K562 (cell line): ENCODE results near the gene KMT2E.

Experiments used
- ATF7 ChIP-seq: fragments of 450-650 bp; IDR thresholded peaks from 2 replicates; pipeline ENCODE4 v1.7.1; 2014; ENCODE audit warnings: mild to moderate bottlenecking, moderate library complexity
- EGR1 ChIP-seq: fragments of 450-650 bp; conservative IDR thresholded peaks from 2 replicates; pipeline ENCODE4 v1.6.1; 2017; ENCODE audit warnings: mild to moderate bottlenecking
- MXI1 ChIP-seq: IDR thresholded peaks from 2 replicates; pipeline ENCODE4 v1.6.1; 2011; ENCODE audit warnings: low read depth, mild to moderate bottlenecking, improper control_type of control experiment, low read length
- NRF1 ChIP-seq, 2 experiments: fragments of 450-650 bp; IDR thresholded peaks in 1 of 2; conservative IDR thresholded peaks in 1 of 2; 2 replicates each; pipeline ENCODE4 v1.6.1; 2014; ENCODE audit warnings: mild to moderate bottlenecking in 2 of 2
- POLR2A ChIP-seq: fragments of 450-650 bp; conservative IDR thresholded peaks from 2 replicates; pipeline ENCODE4 v1.6.1; 2016
- POLR2AphosphoS5 ChIP-seq: IDR thresholded peaks from 2 replicates; pipeline ENCODE4 v1.6.1; 2011; ENCODE audit warnings: mild to moderate bottlenecking, low read depth, low read length, moderate library complexity; ENCODE audit not compliant: control insufficient read depth, insufficient read depth
- TBL1XR1 ChIP-seq, 2 experiments: IDR thresholded peaks; 2 replicates each; pipeline ENCODE4 v1.6.1; 2012; ENCODE audit warnings: improper control_type of control experiment in 2 of 2, low read length in 2 of 2, mild to moderate bottlenecking in 1 of 2
- UBTF ChIP-seq, 2 experiments: IDR thresholded peaks; 2 replicates each; pipeline ENCODE4 v1.6.1; 2012; ENCODE audit warnings: improper control_type of control experiment in 2 of 2, low read depth in 2 of 2, low read length in 2 of 2, borderline replicate concordance in 1 of 2
- ZFP36 ChIP-seq: fragments of 150-350 bp; IDR thresholded peaks from 2 replicates; pipeline ENCODE4 v1.6.1; 2018; ENCODE audit warnings: low read length, low read depth; ENCODE audit not compliant: partially characterized antibody
- ZNF318 ChIP-seq, 2 experiments: fragments of 450-650 bp; IDR thresholded peaks; 2 replicates each; pipeline ENCODE4 v1.6.1; 2016; ENCODE audit warnings: mild to moderate bottlenecking in 2 of 2, borderline replicate concordance in 1 of 2, low read depth in 1 of 2, moderate library complexity in 1 of 2
- ZZZ3 ChIP-seq: fragments of 450-650 bp; IDR thresholded peaks from 2 replicates; pipeline ENCODE4 v1.6.1; 2016; ENCODE audit warnings: antibody characterized with exemption, mild to moderate bottlenecking, moderate library complexity
- TF ChIP-seq, protein P1 (sequence below), 3 experiments: IDR thresholded peaks in 2 of 3; conservative IDR thresholded peaks in 1 of 3; 2 replicates each; pipeline ENCODE4 v1.5.1; 2011 to 2012; ENCODE audit warnings: low read length in 3 of 3, mild to moderate bottlenecking in 3 of 3, control low read depth in 2 of 3, improper control_type of control experiment in 1 of 3, inconsistent platforms in 1 of 3, low read depth in 1 of 3, mixed read lengths in 1 of 3, moderate library complexity in 1 of 3; ENCODE audit not compliant: insufficient read depth in 2 of 3
- TF ChIP-seq, protein P2 (sequence below): sonication (generic); formaldehyde crosslinking; IDR thresholded peaks from 2 replicates; pipeline ENCODE4 v1.8.1; 2023; ENCODE audit warnings: mild to moderate bottlenecking, missing genetic modification reagents

- no peak for TF ChIP-seq NRF1 (conservative IDR thresholded peaks at IDR 0.05 in 1 of 2, IDR thresholded peaks at IDR 0.05 in 1 of 2)
- no peak for TF ChIP-seq POLR2A
- TF ChIP-seq, protein P1, sequence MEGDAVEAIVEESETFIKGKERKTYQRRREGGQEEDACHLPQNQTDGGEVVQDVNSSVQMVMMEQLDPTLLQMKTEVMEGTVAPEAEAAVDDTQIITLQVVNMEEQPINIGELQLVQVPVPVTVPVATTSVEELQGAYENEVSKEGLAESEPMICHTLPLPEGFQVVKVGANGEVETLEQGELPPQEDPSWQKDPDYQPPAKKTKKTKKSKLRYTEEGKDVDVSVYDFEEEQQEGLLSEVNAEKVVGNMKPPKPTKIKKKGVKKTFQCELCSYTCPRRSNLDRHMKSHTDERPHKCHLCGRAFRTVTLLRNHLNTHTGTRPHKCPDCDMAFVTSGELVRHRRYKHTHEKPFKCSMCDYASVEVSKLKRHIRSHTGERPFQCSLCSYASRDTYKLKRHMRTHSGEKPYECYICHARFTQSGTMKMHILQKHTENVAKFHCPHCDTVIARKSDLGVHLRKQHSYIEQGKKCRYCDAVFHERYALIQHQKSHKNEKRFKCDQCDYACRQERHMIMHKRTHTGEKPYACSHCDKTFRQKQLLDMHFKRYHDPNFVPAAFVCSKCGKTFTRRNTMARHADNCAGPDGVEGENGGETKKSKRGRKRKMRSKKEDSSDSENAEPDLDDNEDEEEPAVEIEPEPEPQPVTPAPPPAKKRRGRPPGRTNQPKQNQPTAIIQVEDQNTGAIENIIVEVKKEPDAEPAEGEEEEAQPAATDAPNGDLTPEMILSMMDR (IDR thresholded peaks at IDR 0.05 in 2 of 3, conservative IDR thresholded peaks at IDR 0.05 in 1 of 3; ENCODE audit: insufficient read depth in 2 of 3, low read depth in 1 of 3, low read length in 3 of 3): no peak
- no peak for TF ChIP-seq ZZZ3
- no peak for TF ChIP-seq POLR2AphosphoS5
- TF ChIP-seq UBTF (IDR thresholded peaks at IDR 0.05; ENCODE audit: borderline replicate concordance in 1 of 2, low read depth in 2 of 2, low read length in 2 of 2): no peak
- TF ChIP-seq EGR1: no peak
- TF ChIP-seq, protein P2, sequence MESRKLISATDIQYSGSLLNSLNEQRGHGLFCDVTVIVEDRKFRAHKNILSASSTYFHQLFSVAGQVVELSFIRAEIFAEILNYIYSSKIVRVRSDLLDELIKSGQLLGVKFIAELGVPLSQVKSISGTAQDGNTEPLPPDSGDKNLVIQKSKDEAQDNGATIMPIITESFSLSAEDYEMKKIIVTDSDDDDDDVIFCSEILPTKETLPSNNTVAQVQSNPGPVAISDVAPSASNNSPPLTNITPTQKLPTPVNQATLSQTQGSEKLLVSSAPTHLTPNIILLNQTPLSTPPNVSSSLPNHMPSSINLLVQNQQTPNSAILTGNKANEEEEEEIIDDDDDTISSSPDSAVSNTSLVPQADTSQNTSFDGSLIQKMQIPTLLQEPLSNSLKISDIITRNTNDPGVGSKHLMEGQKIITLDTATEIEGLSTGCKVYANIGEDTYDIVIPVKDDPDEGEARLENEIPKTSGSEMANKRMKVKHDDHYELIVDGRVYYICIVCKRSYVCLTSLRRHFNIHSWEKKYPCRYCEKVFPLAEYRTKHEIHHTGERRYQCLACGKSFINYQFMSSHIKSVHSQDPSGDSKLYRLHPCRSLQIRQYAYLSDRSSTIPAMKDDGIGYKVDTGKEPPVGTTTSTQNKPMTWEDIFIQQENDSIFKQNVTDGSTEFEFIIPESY (CRISPR knock-in tag): no peak
- TF ChIP-seq TBL1XR1 (IDR thresholded peaks at IDR 0.05; ENCODE audit: low read length in 2 of 2): no peak
- TF ChIP-seq ZNF318 (IDR thresholded peaks at IDR 0.05; ENCODE audit: borderline replicate concordance in 1 of 2, low read depth in 1 of 2): no peak
- no peak for TF ChIP-seq ATF7
- no peak for TF ChIP-seq MXI1
- no peak for TF ChIP-seq ZFP36
Observed at GRCh38 chr7:104976966-104977636, 36.9 kb upstream of the KMT2E start.
